GM12872 (cell line): ENCODE measurements around the gene ACR.

Experiments
- CTCF ChIP-seq: IDR thresholded peaks from 3 replicates; pipeline ENCODE4 v1.5.1; 2011; ENCODE audit warnings: low read depth, mild to moderate bottlenecking, low read length, moderate library complexity; ENCODE audit not compliant: insufficient read depth

The ACR gene

GRCh38 chr22:50703726-50704509 lies 34.1 kb upstream of the ACR start:
- no peak for TF ChIP-seq CTCF

GRCh38 chr22:50704510-50705218 lies 33.3 kb upstream of the ACR start:
- TF ChIP-seq CTCF = no peak

- TF ChIP-seq CTCF = no peak
These were observed 32.7 kb upstream of the ACR start for GRCh38 chr22:50705219-50705691.

GRCh38 chr22:50705851-50706351 lies 32.1 kb upstream of the ACR start:
- no peak for TF ChIP-seq CTCF

- no peak for TF ChIP-seq CTCF
These were observed 31.4 kb upstream of the ACR start for GRCh38 chr22:50706481-50707125.

- TF ChIP-seq CTCF = no peak
These were observed 29.5 kb upstream of the ACR start for GRCh38 chr22:50708474-50708873.

- TF ChIP-seq CTCF = no peak
These were observed 29.0 kb upstream of the ACR start for GRCh38 chr22:50708996-50709395.
